Ovary (tissue), 3 donors: Measurements from ENCODE around the gene CNNM4.

Experiments used
- POLR2A ChIP-seq: fragments of 450-650 bp; IDR thresholded peaks from one replicate; pipeline ENCODE4 v1.6.1; 2017; ENCODE audit warnings: antibody characterized with exemption, mild to moderate bottlenecking, moderate library complexity
- TF ChIP-seq, protein P1 (sequence below), 3 donors: fragments of 450-650 bp in 2 of 3; fragments of 200-600 bp in 1 of 3; IDR thresholded peaks; one replicate each; pipeline versions ENCODE4 v1.5.1 to v1.8.0; 2016 to 2022; ENCODE audit warnings: antibody characterized with exemption in 3 of 3, mild to moderate bottlenecking in 1 of 3
- donor health status: DM: no; HTN: no; CAD: no.

DNA sequence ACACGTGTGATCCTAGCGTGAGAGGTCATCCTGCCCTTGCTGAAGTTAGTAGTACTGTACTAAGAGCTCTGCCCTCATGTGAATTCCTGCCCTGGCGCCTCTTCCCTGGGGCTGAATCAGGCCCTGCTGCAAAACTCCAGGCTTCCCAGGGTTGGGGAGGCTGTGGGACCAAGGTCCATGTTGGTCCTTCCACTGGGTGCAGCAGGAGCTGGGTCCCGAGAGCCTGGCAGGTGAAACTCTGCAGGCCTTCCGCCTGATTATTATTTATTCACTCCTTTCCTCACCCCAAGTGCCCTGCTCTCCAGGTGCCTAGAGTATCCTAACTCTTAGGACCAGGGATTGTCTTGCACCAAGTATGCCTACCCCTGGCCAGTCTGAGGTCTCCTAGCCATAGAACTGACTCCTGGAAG is 50.1 kb downstream of the CNNM4 start:
- TF ChIP-seq, protein P1, sequence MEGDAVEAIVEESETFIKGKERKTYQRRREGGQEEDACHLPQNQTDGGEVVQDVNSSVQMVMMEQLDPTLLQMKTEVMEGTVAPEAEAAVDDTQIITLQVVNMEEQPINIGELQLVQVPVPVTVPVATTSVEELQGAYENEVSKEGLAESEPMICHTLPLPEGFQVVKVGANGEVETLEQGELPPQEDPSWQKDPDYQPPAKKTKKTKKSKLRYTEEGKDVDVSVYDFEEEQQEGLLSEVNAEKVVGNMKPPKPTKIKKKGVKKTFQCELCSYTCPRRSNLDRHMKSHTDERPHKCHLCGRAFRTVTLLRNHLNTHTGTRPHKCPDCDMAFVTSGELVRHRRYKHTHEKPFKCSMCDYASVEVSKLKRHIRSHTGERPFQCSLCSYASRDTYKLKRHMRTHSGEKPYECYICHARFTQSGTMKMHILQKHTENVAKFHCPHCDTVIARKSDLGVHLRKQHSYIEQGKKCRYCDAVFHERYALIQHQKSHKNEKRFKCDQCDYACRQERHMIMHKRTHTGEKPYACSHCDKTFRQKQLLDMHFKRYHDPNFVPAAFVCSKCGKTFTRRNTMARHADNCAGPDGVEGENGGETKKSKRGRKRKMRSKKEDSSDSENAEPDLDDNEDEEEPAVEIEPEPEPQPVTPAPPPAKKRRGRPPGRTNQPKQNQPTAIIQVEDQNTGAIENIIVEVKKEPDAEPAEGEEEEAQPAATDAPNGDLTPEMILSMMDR (IDR thresholded peaks at IDR 0.05): no peak
- no peak for TF ChIP-seq POLR2A
